Caco-2 (cell line): ENCODE data around the gene BAZ1A. TPM values are rescaled to one million over a fixed set of nuclear protein-coding genes. Genes with fewer than 3 reads are reported as not detected.

Experiments used
- BruUV-seq: library from RNA; stranded (reverse); fragments of 400-500 nt; replicated peaks from 2 replicates; lab custom pipeline; 2021; lab: Mats Ljungman, UMichigan
- CTCF ChIA-PET: fragments of 300-600 bp; sonication (Branson Sonifier 250); formaldehyde crosslinking; loops from one replicate; lab custom pipeline; 2022; ENCODE audit warnings: antibody characterized with exemption; lab: Charles Lee
- POLR2A ChIA-PET: fragments of 300-600 bp; sonication (Branson Sonifier 250); formaldehyde crosslinking; loops from one replicate; lab custom pipeline; 2022; ENCODE audit warnings: antibody characterized with exemption; lab: Charles Lee
- DNase-seq, 2 experiments: peaks; one replicate each; pipeline versions ENCODE4 v3.0.0 to v3.0.0-alpha.2; 2020 to 2022
- H3K27me3 ChIP-seq: replicated peaks from 2 replicates; pipeline ENCODE4 v1.6.0; 2011; ENCODE audit warnings: low read length; ENCODE audit not compliant: control insufficient read depth, insufficient read depth
- H3K36me3 ChIP-seq: 2 replicates; pipeline ENCODE4 v1.5.1; 2011; ENCODE audit warnings: low read length; ENCODE audit not compliant: control insufficient read depth, insufficient read depth
- H3K4me1 ChIP-seq: fragments of 250-450 bp; sonication (Bioruptor Pico); 2 replicates; pipeline ENCODE4 v1.5.1; 2020; ENCODE audit warnings: mild to moderate bottlenecking
- H3K4me3 ChIP-seq: 2 replicates; pipeline ENCODE4 v1.5.1; 2011; ENCODE audit warnings: low read depth, mild to moderate bottlenecking, control low read depth, low read length
- H3K9me3 ChIP-seq: fragments of 250-450 bp; sonication (Bioruptor Pico); 2 replicates; pipeline ENCODE4 v1.5.1; 2020; ENCODE audit warnings: mild to moderate bottlenecking, moderate library complexity
- H3K27ac Mint-ChIP-seq: one replicate; pipeline ENCODE4 v1.8.0; 2022; ENCODE audit warnings: mixed read lengths; ENCODE audit not compliant: unreplicated experiment
- H3K27me3 Mint-ChIP-seq: one replicate; pipeline ENCODE4 v1.8.0; 2022; ENCODE audit warnings: mixed read lengths; ENCODE audit not compliant: insufficient read depth, unreplicated experiment
- H3K36me3 Mint-ChIP-seq: one replicate; pipeline ENCODE4 v1.8.0; 2022; ENCODE audit warnings: mild to moderate bottlenecking, mixed read lengths; ENCODE audit not compliant: insufficient read depth, unreplicated experiment
- H3K4me1 Mint-ChIP-seq: one replicate; pipeline ENCODE4 v1.8.0; 2022; ENCODE audit warnings: low read depth, mixed read lengths; ENCODE audit not compliant: unreplicated experiment
- H3K4me3 Mint-ChIP-seq: one replicate; pipeline ENCODE4 v1.8.0; 2022; ENCODE audit warnings: mild to moderate bottlenecking, moderate library complexity, mixed read lengths; ENCODE audit not compliant: unreplicated experiment
- H3K9me3 Mint-ChIP-seq: one replicate; pipeline ENCODE4 v1.8.0; 2022; ENCODE audit warnings: mixed read lengths; ENCODE audit not compliant: unreplicated experiment
- intact Hi-C: fragments of 100-400 bp; cut with micrococcal nuclease; formaldehyde crosslinking; loops from one replicate; pipeline ENCODE4 v1.10.0; 2022; ENCODE audit not compliant: unreplicated experiment
- total RNA-seq: library from RNA; stranded (reverse); gene quantifications from 2 replicates; pipeline ENCODE4 v1.2.3, GENCODE V29; 2022
- TF ChIP-seq, protein P1 (sequence below), 2 experiments: fragments of 200-600 bp in 1 of 2; IDR thresholded peaks; 1 replicate in 1 of 2; 2 replicates in 1 of 2; pipeline versions ENCODE4 v1.5.1 to v1.8.0; 2011 to 2022; ENCODE audit warnings: antibody characterized with exemption in 1 of 2, control low read depth in 1 of 2, inconsistent platforms in 1 of 2, low read depth in 1 of 2, low read length in 1 of 2, mild to moderate bottlenecking in 1 of 2, moderate library complexity in 1 of 2; ENCODE audit not compliant: insufficient read depth in 1 of 2, severe bottlenecking in 1 of 2, unreplicated experiment in 1 of 2

Gene BAZ1A
- total RNA-seq, 1 experiment from 2014 or later = 26.1 TPM

DNA sequence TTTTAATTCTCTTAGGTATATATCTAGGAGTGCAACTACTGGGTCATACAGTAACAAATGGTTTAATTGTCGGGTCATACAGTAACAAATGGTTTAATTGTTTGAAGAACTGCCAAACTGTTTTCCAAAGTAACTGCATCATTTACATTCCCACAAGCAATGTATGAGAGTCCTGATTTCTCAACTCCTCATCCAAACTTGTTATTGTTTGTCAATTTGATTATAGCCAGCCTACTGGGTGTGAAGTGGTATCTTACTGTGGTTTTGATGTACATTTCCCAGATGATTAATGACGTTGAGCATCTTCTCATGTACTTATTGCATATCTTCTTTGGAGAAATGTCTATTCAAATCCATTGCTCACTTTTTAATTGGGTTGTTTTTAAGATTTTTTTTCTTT is 93.1 kb downstream of the BAZ1A start:
- no peaks in the 10 kb centered on the region for H3K9me3 Mint-ChIP-seq
- intact Hi-C loops = no loop called here

DNA sequence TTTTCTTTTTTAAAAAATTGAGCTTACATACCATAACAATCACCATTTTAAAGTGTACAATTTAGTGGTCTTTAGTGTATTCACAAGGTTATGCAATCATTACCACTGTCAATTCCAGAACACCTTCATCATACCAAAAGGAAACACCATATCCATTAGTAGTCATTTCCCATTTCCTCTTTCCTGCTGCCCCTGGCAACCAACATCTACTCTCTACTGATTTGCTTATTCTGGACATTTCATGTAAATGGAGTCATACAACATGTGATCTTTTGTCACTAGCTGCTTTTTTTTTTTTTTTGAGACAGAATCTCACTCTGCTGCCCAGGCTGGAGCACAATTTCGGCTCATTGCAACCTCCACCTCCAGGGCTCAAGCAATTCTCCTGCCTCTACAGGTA is 93.9 kb downstream of the BAZ1A start:
- intact Hi-C loops = no loop called here
- Mint-ChIP-seq H3K9me3 (no peaks in the 10 kb centered on the region), H3K36me3 (peaks cover 62% of the 10 kb centered on the region), H3K4me1 (no peaks in the 10 kb centered on the region), H3K27me3 (no peaks in the 10 kb centered on the region), H3K4me3 (no peak overlapping the region), H3K27ac (no peak overlapping the region)
- H3K4me1 ChIP-seq = no peaks in the 10 kb centered on the region
- BruUV-seq = no TSS peak
- no peaks in the 10 kb centered on the region; the same call in 1 of the 2 replicates for H3K36me3 ChIP-seq
- ChIA-PET CTCF (no interaction called here), POLR2A (no interaction called here)
- TF ChIP-seq, protein P1, sequence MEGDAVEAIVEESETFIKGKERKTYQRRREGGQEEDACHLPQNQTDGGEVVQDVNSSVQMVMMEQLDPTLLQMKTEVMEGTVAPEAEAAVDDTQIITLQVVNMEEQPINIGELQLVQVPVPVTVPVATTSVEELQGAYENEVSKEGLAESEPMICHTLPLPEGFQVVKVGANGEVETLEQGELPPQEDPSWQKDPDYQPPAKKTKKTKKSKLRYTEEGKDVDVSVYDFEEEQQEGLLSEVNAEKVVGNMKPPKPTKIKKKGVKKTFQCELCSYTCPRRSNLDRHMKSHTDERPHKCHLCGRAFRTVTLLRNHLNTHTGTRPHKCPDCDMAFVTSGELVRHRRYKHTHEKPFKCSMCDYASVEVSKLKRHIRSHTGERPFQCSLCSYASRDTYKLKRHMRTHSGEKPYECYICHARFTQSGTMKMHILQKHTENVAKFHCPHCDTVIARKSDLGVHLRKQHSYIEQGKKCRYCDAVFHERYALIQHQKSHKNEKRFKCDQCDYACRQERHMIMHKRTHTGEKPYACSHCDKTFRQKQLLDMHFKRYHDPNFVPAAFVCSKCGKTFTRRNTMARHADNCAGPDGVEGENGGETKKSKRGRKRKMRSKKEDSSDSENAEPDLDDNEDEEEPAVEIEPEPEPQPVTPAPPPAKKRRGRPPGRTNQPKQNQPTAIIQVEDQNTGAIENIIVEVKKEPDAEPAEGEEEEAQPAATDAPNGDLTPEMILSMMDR (IDR thresholded peaks at IDR 0.05; ENCODE audit: insufficient read depth in 1 of 2, low read depth in 1 of 2, low read length in 1 of 2, severe bottlenecking in 1 of 2, unreplicated experiment in 1 of 2) = no peak
- H3K27me3 ChIP-seq = no peaks in the 10 kb centered on the region
- H3K4me3 ChIP-seq = no peak overlapping the region
- no peak for DNase-seq
- H3K9me3 ChIP-seq = no peaks in the 10 kb centered on the region

More for the DNA sequence above, 93.1 kb downstream of the BAZ1A start:
- TF ChIP-seq, protein P1 (IDR thresholded peaks at IDR 0.05; ENCODE audit: insufficient read depth in 1 of 2, low read depth in 1 of 2, low read length in 1 of 2, severe bottlenecking in 1 of 2, unreplicated experiment in 1 of 2) = no peak
- Histone ChIP-seq H3K4me3 (no peak overlapping the region), H3K36me3 (no peaks in the 10 kb centered on the region; the same call in 1 of the 2 replicates), H3K27me3 (no peaks in the 10 kb centered on the region), H3K9me3 (no peaks in the 10 kb centered on the region), H3K4me1 (no peaks in the 10 kb centered on the region)
- peaks cover 62% of the 10 kb centered on the region for H3K36me3 Mint-ChIP-seq
- H3K27ac Mint-ChIP-seq = no peak overlapping the region
- H3K4me1 Mint-ChIP-seq = no peaks in the 10 kb centered on the region
- ChIA-PET CTCF (no interaction called here), POLR2A (no interaction called here)
- BruUV-seq = no TSS peak
- H3K27me3 Mint-ChIP-seq = no peaks in the 10 kb centered on the region
- no peak for DNase-seq
- H3K4me3 Mint-ChIP-seq = no peak overlapping the region

DNA sequence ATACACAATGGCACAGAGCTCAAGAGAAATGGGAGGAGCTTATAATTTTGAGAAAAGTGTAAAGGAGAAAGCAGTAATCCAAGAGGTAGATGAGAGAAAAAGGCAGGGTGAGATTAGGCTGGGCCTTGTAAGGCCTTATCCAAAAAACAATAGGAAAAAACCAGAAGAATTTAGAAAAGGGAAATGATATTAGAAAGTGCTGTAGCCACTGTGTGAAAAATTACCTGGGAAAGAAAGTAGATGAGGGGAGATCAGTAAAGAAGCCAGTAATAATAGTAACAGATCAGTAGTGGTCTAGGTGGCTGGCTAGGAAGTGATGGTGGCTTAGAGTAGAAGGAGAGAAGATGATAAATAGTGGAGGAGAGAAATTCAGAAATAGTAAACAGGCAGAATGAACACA is 94.5 kb downstream of the BAZ1A start:
- no peak overlapping the region for H3K4me3 ChIP-seq
- DNase-seq = no peak
- H3K9me3 ChIP-seq = no peaks in the 10 kb centered on the region
- Mint-ChIP-seq H3K4me1 (no peaks in the 10 kb centered on the region), H3K4me3 (no peak overlapping the region), H3K27me3 (no peaks in the 10 kb centered on the region), H3K9me3 (no peaks in the 10 kb centered on the region), H3K27ac (no peak overlapping the region), H3K36me3 (peaks cover 62% of the 10 kb centered on the region)
- intact Hi-C loops = no loop called here
- POLR2A ChIA-PET = no interaction called here
- TF ChIP-seq, protein P1 (IDR thresholded peaks at IDR 0.05; ENCODE audit: insufficient read depth in 1 of 2, low read depth in 1 of 2, low read length in 1 of 2, severe bottlenecking in 1 of 2, unreplicated experiment in 1 of 2) = no peak
- H3K27me3 ChIP-seq = no peaks in the 10 kb centered on the region
- H3K36me3 ChIP-seq = no peaks in the 10 kb centered on the region; the same call in 1 of the 2 replicates
- BruUV-seq = no TSS peak
- CTCF ChIA-PET = no interaction called here
- no peaks in the 10 kb centered on the region for H3K4me1 ChIP-seq
